ENCODE results near the gene PIP4K2B. TPM values are rescaled to one million over a fixed set of nuclear protein-coding genes. Genes with fewer than 3 reads are reported as not detected.
"Not testable (repeated sequence)": the region's sequence is repeated elsewhere in the genome, so short reads cannot be mapped to it uniquely, and the experiment has no call there.

Gene PIP4K2B
- polyA plus RNA-seq (2012; ENCODE audit: insufficient read depth, insufficient read length), result 42.4 TPM

DNA sequence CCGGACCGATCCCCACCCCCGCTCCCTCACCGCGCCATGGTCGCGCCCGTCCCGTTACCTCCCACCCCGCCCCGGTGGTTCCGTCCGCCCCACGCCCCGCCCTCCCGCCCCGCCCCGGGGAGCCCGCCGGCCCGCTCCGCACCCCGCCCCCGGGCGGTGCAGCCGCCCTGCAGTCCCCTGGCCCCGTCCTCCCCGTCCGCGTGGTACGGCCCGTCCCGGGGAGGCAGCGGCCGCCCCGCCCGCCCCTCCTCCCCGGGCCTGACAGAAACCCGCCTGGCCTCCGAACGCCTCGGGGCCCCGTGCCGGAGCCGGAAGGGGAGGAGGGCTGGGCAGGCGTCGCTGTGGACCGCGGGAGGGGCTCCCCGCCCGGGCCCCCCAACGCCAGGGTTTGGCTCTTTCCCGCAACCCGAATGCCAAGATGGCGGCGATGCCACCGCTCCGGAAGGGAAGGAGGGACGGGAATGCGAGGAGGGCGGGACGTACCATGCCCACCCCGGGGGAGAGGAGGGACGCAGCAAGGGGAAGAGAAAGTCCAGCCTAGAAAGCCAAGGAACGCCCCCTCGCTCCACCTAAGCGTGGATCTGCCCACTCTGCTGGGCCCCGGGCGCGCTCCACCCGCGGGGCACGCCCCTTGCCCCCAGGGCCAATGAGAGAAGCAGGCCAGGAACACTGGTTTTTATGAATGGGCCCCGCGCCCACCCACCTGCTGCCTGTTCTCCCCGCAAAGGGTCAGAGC lies at the start of gene PIP4K2B:
PIP4K2B (minus strand) TSS at position 56 of the 736 bp plus-strand sequence. CDS start 132 bp downstream, outside the sequence.
- peak within 1 kb of the TSS; percentile 78 for H3K4me3 ChIP-seq (ENCODE audit: low read length)
- DNase-seq (ENCODE audit: low read depth, low spot score), result peak; percentile 94

DNA sequence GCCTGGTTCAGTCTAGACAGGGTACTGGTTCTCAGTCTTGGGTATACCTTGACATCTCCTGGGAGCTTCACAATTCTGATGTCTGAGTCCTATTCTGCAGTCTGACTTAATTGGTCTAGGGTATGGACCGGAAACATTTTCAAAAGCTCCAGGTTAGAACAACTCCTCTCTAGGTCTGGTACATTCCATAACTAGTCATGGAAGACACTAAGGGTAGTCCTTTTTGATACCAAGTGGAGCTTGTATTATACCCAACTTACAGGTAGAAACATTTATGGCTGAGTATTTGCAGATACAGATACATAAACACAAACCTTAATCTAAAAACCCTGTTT lies 49.2 kb upstream of the PIP4K2B start:
- H3K4me3 ChIP-seq (ENCODE audit: low read length), result no peak overlapping the region
- no peak for DNase-seq (ENCODE audit: low read depth, low spot score)

DNA sequence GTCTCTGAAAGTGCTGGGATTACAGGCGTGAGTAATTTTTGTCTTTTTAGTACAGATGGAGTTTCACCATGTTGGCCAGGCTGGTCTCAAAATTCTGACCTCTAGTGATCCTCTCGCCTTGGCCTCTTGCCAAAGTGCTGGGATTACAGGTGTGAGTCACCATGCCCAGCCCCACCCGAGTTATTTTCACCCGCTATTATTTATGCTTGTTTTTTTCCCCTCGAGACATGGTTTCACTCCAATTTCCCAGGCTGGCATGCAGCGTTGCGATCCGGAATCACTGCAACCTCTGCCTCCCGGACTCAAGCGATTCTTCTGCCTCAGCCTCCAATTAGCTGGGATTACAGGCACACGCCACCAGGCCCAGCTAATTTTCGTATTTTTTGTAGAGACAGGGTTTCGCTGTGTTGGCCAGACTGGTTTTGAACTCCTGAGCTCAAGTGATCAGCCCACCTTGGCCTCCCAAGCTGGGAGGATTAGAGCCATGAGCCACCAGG lies 45.0 kb upstream of the PIP4K2B start:
- no peak for DNase-seq (ENCODE audit: low read depth, low spot score)
- H3K4me3 ChIP-seq (ENCODE audit: low read length), result no peak overlapping the region

DNA sequence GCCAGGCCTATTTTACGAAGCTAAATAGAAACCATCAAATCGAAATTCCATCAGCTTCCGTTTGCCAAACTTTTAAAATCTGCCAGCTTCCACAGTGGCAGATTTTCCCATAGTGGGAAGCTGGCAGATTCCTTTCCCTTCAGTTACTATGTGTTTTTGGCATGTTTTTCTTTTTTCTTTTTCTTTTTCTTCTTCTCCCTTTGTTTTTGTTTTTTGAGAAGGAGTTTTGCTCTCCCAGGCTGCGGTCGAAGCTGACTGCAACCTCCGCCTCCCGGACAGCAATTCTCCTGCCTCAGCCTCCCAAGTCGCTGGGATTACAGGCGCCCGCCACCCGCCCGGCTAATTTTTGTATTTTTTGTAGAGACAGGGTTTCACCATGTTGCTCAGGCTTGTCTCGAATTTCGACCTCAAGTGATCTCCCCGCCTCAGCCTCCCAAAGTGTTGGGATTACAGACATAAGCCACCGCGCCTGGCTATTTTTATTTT lies 26.4 kb upstream of the PIP4K2B start:
- no peak for DNase-seq (ENCODE audit: low read depth, low spot score)
- peak overlapping the region; percentile 99 for H3K4me3 ChIP-seq (ENCODE audit: low read length)

DNA sequence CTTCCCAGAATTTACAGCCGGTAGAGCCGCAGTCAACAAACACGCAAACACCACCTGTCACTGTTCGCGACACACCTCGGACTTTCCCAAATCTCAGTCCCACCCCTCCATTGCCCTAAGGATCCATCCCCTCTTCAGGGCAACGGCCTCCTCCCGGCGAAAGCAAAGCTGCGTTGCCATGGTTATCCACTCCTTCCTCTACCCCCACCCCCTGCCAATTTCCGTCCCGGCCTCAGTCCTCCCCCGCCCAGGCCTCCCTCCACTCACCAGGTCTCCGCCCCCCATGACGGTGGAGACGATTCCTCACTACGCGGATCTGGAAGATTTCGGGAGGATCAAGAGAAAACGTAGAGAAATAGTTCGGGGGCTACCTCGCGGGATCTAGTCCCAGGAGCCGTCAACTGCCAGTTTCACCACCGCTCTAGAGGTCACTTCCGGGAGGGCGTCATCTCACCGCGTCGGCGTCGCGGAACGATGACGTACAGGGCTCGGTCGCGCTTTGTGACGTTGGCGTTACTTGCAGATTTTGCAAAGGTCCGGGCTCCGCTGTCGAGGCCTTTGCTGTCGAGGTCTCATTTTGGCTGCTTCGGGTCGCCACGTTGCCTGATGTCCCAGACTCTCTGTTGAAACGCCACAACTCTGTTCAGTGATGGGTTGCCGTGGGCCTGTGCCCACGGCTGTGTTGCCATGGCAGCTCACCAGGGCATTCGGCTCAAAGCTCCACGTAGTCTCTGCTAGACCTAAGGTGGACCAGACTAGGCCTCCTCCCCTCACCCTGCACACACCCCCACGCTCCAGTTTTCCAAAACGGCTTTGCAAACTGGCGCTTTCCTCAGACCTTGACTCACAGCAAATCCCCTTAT lies 25.8 kb upstream of the PIP4K2B start, which contains the start of gene CWC25:
CWC25 (minus strand) TSS at position 423 of the 863 bp plus-strand sequence; CDS start at position 285, 138 bp downstream.
- DNase-seq (ENCODE audit: low read depth, low spot score), result peak; percentile 96
- H3K4me3 ChIP-seq (ENCODE audit: low read length), result peak within 1 kb of the TSS; percentile 99

DNA sequence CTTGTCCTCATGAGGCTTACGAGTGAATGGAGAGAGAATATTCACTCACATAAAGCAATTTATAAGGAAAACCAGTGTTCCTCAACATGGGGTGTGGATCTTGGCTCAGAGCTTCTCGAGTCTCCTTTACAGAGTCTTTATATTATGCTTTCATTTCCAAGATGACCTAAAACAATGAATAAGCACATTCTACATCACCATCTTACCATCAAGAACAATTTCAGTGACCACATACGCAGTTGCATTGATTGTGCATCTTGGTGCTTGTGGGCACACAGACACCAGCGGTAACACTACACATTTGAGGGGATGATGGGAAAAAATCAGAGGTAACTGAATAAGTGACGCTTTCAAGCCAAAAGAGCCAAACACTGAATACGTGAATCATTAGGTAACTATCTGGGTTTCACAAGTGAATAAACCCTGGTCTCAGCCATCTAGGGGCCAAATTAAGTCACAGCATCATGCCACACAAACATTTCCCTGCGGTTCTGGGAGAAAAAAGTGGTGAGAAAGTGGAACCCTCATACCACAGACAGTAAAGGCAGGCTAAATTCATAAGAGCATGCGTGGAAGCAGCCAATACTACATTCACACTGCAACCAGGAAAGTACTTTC lies 16.3 kb upstream of the PIP4K2B start:
- DNase-seq (ENCODE audit: low read depth, low spot score), result peak; percentile 57

GRCh38 chr17:38809828-38810227 lies 10.5 kb upstream of the PIP4K2B start:
- no peak for DNase-seq (ENCODE audit: low read depth, low spot score)
- no peak overlapping the region for H3K4me3 ChIP-seq (ENCODE audit: low read length)

More for the DNA sequence above, 16.3 kb upstream of the PIP4K2B start:
- no peak overlapping the region for H3K4me3 ChIP-seq (ENCODE audit: low read length)

DNA sequence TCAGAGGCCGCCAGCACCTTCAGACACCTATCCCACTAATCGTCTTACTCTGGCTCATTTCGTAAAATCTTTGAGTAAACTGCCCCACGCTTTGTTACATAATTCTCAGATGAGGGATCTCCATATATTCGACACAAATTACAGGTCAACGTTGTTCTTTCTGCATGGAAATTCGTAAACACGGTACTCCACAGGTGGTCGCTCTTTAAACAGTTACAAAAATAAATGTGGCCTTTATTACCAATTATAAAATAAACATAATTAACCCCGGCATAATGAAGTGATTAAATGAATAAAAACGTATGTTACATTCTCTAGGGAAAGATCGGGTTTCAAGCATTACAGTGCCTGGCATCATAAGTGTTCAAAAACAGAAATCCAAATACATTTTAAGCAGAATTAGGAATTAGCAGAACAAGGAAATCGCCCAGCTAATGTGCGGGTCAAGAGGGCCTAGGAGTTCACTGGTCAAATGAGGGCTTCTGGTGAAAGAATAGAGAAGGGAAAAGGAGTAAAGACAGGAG lies 943 bp upstream of the PIP4K2B start:
- H3K4me3 ChIP-seq (ENCODE audit: low read length), result peak overlapping the region; percentile 78
- no peak for DNase-seq (ENCODE audit: low read depth, low spot score)

GRCh38 chr17:38798614-38799500 lies 499 bp downstream of the PIP4K2B start:
- peak; percentile 49 for DNase-seq (ENCODE audit: low read depth, low spot score)
- peak overlapping the region; percentile 78 for H3K4me3 ChIP-seq (ENCODE audit: low read length)

- no peak for DNase-seq (ENCODE audit: low read depth, low spot score)
- peak overlapping the region; percentile 78 for H3K4me3 ChIP-seq (ENCODE audit: low read length)
Observed at GRCh38 chr17:38797828-38798227, 1.5 kb downstream of the PIP4K2B start.

- DNase-seq (ENCODE audit: low read depth, low spot score), result no peak
- H3K4me3 ChIP-seq (ENCODE audit: low read length), result no peak overlapping the region
Observed at GRCh38 chr17:38797158-38797490, 2.2 kb downstream of the PIP4K2B start.

DNA sequence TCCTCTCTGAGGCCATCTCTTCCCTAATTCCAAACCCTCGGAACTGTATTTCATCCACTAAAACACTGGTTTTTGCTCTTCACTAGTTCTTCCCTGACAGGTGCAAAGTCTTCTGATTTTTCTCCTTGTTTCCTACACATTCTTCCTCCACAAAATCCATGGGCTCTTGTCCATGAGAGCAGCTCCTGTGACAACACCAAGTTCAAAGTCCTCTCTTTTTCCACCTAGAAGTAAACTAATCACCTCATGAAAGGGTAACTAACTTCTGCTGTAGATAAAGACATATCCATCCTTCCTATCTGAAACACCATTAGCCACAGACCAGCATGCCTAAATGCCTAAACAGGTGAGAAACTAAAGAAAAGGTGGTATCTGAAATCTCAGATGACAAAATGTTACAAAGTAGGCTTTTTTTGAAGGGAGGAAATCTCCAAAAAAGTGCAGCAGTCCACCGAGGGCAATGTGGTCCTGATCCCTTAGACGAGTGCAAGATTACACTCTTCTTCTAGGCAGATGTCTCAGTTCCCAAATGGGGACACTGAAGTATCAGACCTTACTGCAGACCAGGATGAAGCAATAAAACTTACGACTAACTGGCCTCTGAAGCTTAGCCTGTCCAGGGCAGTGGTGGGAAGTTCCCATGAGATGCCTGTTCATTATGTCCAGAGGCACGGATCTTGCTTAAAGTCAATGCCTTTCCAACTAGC lies 2.8 kb downstream of the PIP4K2B start:
- no peak for DNase-seq (ENCODE audit: low read depth, low spot score)
- H3K4me3 ChIP-seq (ENCODE audit: low read length), result no peak overlapping the region

DNA sequence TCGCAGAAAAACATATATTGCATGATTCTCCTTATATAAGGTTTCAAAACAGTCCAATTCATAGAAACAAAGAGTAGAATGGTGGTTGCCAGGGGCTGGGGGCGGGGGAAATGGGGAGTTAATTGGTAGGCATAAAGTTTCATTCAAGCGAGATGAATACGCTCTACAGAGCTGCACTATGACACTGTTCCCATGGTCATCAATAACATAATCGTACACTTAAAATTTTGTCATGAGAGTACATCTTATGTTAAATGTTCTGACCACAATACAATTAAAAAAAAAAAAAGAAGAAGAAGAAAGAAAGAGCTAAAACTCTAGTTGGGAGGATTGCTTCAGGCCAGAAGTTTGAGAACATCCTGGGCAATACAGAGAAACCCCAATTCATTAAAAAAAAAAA lies 5.1 kb downstream of the PIP4K2B start:
- no peak overlapping the region for H3K4me3 ChIP-seq (ENCODE audit: low read length)
- no peak for DNase-seq (ENCODE audit: low read depth, low spot score)

DNA sequence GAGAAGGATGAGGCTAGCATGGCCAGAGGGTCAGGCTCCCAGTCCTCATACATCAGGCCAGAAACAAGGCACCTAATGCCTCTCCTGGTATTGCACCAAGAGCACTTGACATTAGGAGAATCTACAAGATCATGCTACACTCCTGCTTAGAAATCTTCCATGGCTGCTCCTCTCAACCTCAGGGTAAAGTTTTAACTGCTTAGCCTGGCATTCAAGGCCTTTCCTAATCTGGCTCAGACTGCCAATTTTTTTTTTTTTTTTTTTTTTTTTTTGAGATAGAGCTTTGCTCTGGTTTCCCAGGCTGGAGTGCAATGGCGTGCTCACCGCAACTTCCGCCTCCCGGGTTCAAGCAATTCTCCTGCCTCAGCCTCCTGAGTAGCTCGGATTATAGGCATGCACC lies 8.2 kb downstream of the PIP4K2B start:
- no peak for DNase-seq (ENCODE audit: low read depth, low spot score)
- no peak overlapping the region for H3K4me3 ChIP-seq (ENCODE audit: low read length)

DNA sequence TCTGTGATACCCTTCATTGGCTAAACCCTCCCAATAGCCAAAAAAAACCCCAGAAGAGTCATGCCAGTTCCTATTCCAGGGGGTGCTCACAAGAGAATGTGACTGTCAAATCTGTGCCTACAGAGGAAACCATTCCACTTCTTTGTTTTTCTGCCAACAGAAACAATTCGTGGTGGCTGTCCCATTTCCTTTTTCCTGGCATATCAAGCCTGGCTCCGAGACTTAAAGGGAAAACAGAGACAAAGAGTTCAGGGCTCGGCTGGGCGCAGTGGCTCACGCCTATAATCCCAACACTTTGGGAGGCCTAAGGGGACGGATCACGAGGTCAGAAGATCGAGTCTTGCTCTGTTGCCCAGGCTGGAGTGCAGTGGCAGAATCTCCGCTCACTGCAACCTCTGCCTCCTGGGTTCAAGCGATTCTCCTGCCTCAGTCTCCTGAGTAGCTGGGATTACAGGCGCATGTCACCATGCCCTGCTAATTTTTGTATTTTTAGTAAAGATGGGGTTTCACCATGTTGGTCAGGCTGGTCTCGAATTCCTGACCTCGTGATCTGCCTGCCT lies 9.1 kb downstream of the PIP4K2B start:
- not testable (repeated sequence) for DNase-seq (ENCODE audit: low read depth, low spot score); H3K4me3 ChIP-seq (ENCODE audit: low read length)

- H3K4me3 ChIP-seq (ENCODE audit: low read length), result no peak overlapping the region
- DNase-seq (ENCODE audit: low read depth, low spot score), result no peak
Observed at GRCh38 chr17:38789185-38789584, 10.2 kb downstream of the PIP4K2B start.

- not testable (repeated sequence) for DNase-seq (ENCODE audit: low read depth, low spot score); H3K4me3 ChIP-seq (ENCODE audit: low read length)
Observed at GRCh38 chr17:38787999-38788398, 11.4 kb downstream of the PIP4K2B start.
